Smooth muscle cell (in vitro differentiated cells): ENCODE measurements around the gene SCN4A. TPM values are rescaled to one million over a fixed set of nuclear protein-coding genes. Genes with fewer than 3 reads are reported as not detected.
"Not testable (repeated sequence)": the region's sequence is repeated elsewhere in the genome, so short reads cannot be mapped to it uniquely, and the experiment has no call there.

ENCODE experiments used
- DNase-seq: peaks from one replicate; lab custom pipeline; 2025; ENCODE audit not compliant: unreplicated experiment; lab: John Stamatoyannopoulos, UW
- H2AFZ ChIP-seq: fragments of 200-600 bp; sonication (generic); 2 replicates; pipeline ENCODE4 v1.6.0; 2016; ENCODE audit warnings: antibody characterized with exemption, low read depth, mild to moderate bottlenecking
- H3F3A ChIP-seq: fragments of 200-600 bp; sonication (generic); 2 replicates; pipeline ENCODE4 v1.6.0; 2017; ENCODE audit warnings: antibody characterized with exemption, low read depth
- H3K27ac ChIP-seq: fragments of 200-600 bp; sonication (generic); 2 replicates; pipeline ENCODE4 v1.5.1; 2016; ENCODE audit warnings: low read depth, mild to moderate bottlenecking
- H3K27me3 ChIP-seq: fragments of 200-600 bp; sonication (generic); 2 replicates; pipeline ENCODE4 v1.6.1; 2016; ENCODE audit warnings: low read depth, mild to moderate bottlenecking
- H3K36me3 ChIP-seq: fragments of 200-600 bp; sonication (generic); 2 replicates; pipeline ENCODE4 v1.5.1; 2016; ENCODE audit warnings: low read depth
- H3K4me1 ChIP-seq: fragments of 200-600 bp; sonication (generic); 2 replicates; pipeline ENCODE4 v1.5.1; 2016; ENCODE audit warnings: low read depth
- H3K4me2 ChIP-seq: fragments of 200-600 bp; sonication (generic); 2 replicates; pipeline ENCODE4 v1.6.0; 2016; ENCODE audit warnings: mild to moderate bottlenecking
- H3K4me3 ChIP-seq: fragments of 200-600 bp; sonication (generic); 2 replicates; pipeline ENCODE4 v1.5.1; 2016; ENCODE audit warnings: mild to moderate bottlenecking
- H3K79me2 ChIP-seq: fragments of 200-600 bp; sonication (generic); 2 replicates; pipeline ENCODE4 v1.6.0; 2016; ENCODE audit warnings: low read depth, mild to moderate bottlenecking
- H3K9ac ChIP-seq: fragments of 200-600 bp; sonication (generic); 2 replicates; pipeline ENCODE4 v1.6.0; 2016; ENCODE audit warnings: low read depth
- H3K9me3 ChIP-seq: fragments of 200-600 bp; sonication (generic); replicated peaks from 2 replicates; pipeline ENCODE4 v1.5.1; 2016; ENCODE audit warnings: low read depth
- H4K20me1 ChIP-seq: fragments of 200-600 bp; sonication (generic); 2 replicates; pipeline ENCODE4 v1.6.0; 2016; ENCODE audit warnings: low read depth
- CTCF ChIP-seq: fragments of 200-600 bp; sonication (generic); IDR thresholded peaks from 2 replicates; pipeline ENCODE4 v1.5.1; 2017; ENCODE audit warnings: borderline replicate concordance, mild to moderate bottlenecking, antibody characterized with exemption; ENCODE audit not compliant: insufficient read depth, poor library complexity, severe bottlenecking
- WGBS: methylation state at CpG from one replicate; pipeline ENCODE4 v1.1.7; 2016; ENCODE audit warnings: low lambda C conversion rate; 5-methylcytosine and 5-hydroxymethylcytosine counted together
- polyA plus RNA-seq: library from polyadenylated mRNA; unstranded; fragments of >200 nt; fragmentation: Nextera tagmentation; extraction: Ambion mirVana; gene quantifications from 2 replicates; pipeline ENCODE4 v1.2.1, GENCODE V29; 2016
- total RNA-seq: library from RNA; depleted of rRNA; stranded (reverse); fragments of >200 nt; gene quantifications from 2 replicates; pipeline ENCODE4 v1.2.3, GENCODE V29; 2014

The SCN4A gene
- total and polyA plus RNA-seq, 2 experiments from 2014 or later, result under 0.01 TPM; not detected in 1

GRCh38 chr17:63918305-63918704 lies 54.4 kb downstream of the SCN4A start:
- Histone ChIP-seq H4K20me1 (no peaks in the 10 kb centered on the region), H3K27me3 (peaks cover 5% of the 10 kb centered on the region), H3K9ac (no peak overlapping the region), H3F3A (no peaks in the 10 kb centered on the region), H3K4me3 (no peak overlapping the region), H3K36me3 (no peaks in the 10 kb centered on the region), H3K4me1 (no peaks in the 10 kb centered on the region), H3K79me2 (no peaks in the 10 kb centered on the region), H2AFZ (no peak overlapping the region), H3K9me3 (no peaks in the 10 kb centered on the region), H3K4me2 (no peak overlapping the region), H3K27ac (no peak overlapping the region)
- 34% methylated on average over 10 of the region's 10 CpGs for WGBS
- no peak for TF ChIP-seq CTCF
- no peak for DNase-seq

GRCh38 chr17:63917646-63918045 lies 55.1 kb downstream of the SCN4A start:
- H3K79me2 ChIP-seq, result no peaks in the 10 kb centered on the region
- no peak overlapping the region for H3K27ac ChIP-seq
- no peak for DNase-seq
- TF ChIP-seq CTCF, result no peak
- H3K4me2 ChIP-seq, result no peak overlapping the region
- no peaks in the 10 kb centered on the region for H4K20me1 ChIP-seq
- no peaks in the 10 kb centered on the region for H3K36me3 ChIP-seq
- H3K9me3 ChIP-seq, result no peaks in the 10 kb centered on the region
- no peak overlapping the region for H2AFZ ChIP-seq
- H3F3A ChIP-seq, result no peaks in the 10 kb centered on the region
- peaks cover 5% of the 10 kb centered on the region for H3K27me3 ChIP-seq
- no peak overlapping the region for H3K9ac ChIP-seq
- no peaks in the 10 kb centered on the region for H3K4me1 ChIP-seq
- whole genome bisulfite sequencing, result 78% methylated on average over 13 of the region's 13 CpGs
- no peak overlapping the region for H3K4me3 ChIP-seq

- not testable (repeated sequence) for H2AFZ ChIP-seq, H3K79me2 ChIP-seq, H3K9ac ChIP-seq, DNase-seq, H3F3A ChIP-seq, H3K4me2 ChIP-seq, H3K27ac ChIP-seq, H3K4me3 ChIP-seq, H4K20me1 ChIP-seq, H3K36me3 ChIP-seq, H3K9me3 ChIP-seq, H3K27me3 ChIP-seq, H3K4me1 ChIP-seq
- WGBS, result 93% methylated on average over 11 of the region's 11 CpGs
These were observed 55.5 kb downstream of the SCN4A start for GRCh38 chr17:63917206-63917605.

- TF ChIP-seq CTCF, result no peak
- no peaks in the 10 kb centered on the region for H3K36me3 ChIP-seq
- H4K20me1 ChIP-seq, result no peaks in the 10 kb centered on the region
- H3K4me2 ChIP-seq, result no peak overlapping the region
- no peaks in the 10 kb centered on the region for H3F3A ChIP-seq
- no peaks in the 10 kb centered on the region for H3K4me1 ChIP-seq
- H3K4me3 ChIP-seq, result no peak overlapping the region
- no peak overlapping the region for H3K9ac ChIP-seq
- H2AFZ ChIP-seq, result no peak overlapping the region
- DNase-seq, result no peak
- H3K79me2 ChIP-seq, result no peaks in the 10 kb centered on the region
- peaks cover 5% of the 10 kb centered on the region for H3K27me3 ChIP-seq
- 89% methylated on average over 12 of the region's 12 CpGs for WGBS
- H3K9me3 ChIP-seq, result no peaks in the 10 kb centered on the region
- no peak overlapping the region for H3K27ac ChIP-seq
These were observed 56.0 kb downstream of the SCN4A start for GRCh38 chr17:63916566-63917185.

GRCh38 chr17:63915753-63916152 lies 57.0 kb downstream of the SCN4A start:
- not testable (repeated sequence) for H3K36me3 ChIP-seq, H3K27ac ChIP-seq, H3K79me2 ChIP-seq, H3K4me1 ChIP-seq, H3F3A ChIP-seq, H3K9ac ChIP-seq, H3K27me3 ChIP-seq, H3K9me3 ChIP-seq, H2AFZ ChIP-seq, H4K20me1 ChIP-seq, H3K4me2 ChIP-seq, H3K4me3 ChIP-seq, DNase-seq
- 95% methylated on average over 10 of the region's 10 CpGs for WGBS
